ENCODE measurements around the gene TSPAN14.

Gene TSPAN14

DNA sequence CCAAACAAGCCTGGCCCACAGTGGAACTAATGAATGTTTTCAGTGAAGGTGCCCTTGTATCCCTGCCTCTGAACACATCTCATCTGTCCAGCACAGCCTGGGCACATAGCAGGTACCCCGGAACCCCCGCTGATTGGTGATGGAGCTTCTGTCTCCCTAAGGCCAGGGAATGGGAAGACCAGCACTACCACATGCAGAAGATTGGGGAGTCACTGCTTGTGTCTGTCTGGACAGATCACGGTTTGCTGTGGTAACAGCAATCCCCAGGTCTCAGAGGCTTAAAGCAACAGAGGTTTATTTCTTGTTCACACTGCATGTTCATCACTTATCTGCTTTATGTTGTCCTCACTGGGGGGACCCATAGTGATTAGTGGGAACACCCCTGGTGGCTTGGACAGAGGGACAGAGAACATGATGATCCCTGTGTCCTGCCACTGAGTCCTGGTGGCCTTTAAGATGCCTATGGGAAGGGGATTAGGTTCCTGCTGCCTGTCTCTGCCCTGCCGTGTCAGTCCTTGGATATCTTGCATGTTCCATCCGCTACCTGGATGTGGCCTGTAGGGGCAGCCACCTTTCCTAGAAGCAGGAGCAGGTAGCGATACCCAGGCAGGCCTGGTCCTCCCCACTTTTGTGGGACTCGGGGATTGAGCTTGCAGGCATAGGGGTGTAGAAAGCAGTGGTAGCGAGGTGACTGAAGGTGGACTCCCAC, 3.6 kb downstream of the TSPAN14 start:
- no peak for DNase-seq

- no peak for DNase-seq
These were observed 4.1 kb downstream of the TSPAN14 start for GRCh38 chr10:80458263-80458625.

DNA sequence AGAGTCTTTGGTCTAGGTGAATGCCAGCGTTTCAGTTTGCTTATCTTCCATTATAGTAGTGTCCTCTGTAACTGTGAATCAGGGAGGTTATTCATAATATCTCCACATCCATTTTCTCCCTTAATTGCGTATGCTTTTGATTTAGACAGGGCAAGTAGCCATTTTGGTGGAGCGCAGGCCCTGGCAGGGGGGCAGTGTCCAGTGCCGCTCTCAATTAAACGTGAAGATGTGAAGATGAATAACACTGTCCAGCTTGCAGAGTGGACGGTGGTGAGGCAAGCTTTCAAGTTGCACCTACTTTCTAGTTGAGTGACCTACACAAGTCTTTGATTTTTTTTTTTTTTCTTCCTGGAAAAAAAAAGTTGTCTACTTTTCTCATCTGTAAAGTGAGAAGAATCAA, 4.5 kb downstream of the TSPAN14 start:
- no peak for DNase-seq

DNA sequence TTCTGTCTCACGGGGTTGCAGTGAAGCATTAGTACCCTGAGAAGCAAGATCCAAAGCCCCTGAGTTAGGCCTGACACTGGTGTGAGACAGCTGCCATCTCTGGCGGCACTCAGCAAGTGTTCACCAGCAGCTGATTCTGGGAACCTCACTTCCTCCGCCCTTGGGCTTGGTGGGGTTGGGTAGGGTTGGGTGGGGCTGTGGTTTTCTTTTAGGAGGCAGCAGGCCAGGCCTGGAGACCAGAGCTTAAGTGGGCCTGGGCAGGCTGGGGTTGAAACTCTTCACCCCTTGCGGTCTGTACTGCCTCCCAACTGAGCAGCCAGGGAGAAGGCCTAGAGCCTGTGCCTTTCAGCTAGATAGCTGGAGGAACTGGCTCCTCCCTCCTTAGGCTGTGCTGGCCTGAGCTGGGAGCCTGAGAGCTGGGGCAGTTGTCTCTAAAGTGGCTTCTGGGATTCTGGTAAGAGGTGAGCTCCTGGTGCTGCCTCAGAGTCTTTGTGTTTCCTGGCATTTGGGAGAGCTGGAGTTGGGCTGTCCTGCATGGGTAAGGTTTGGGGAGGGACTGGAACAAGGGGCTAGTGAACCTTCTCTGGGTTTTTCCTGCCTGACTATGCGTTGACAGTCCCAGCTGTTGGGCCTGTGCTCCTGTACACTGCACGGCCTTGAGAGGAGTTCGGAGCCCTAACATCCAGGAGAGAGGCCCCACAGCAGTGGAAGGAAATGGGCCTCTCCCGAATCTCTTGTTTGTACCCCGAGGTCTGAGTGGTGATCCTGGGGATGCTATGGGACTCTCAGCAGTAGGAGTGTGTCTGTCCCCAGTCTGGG, 5.1 kb downstream of the TSPAN14 start:
- peak; percentile 21 for DNase-seq

DNA sequence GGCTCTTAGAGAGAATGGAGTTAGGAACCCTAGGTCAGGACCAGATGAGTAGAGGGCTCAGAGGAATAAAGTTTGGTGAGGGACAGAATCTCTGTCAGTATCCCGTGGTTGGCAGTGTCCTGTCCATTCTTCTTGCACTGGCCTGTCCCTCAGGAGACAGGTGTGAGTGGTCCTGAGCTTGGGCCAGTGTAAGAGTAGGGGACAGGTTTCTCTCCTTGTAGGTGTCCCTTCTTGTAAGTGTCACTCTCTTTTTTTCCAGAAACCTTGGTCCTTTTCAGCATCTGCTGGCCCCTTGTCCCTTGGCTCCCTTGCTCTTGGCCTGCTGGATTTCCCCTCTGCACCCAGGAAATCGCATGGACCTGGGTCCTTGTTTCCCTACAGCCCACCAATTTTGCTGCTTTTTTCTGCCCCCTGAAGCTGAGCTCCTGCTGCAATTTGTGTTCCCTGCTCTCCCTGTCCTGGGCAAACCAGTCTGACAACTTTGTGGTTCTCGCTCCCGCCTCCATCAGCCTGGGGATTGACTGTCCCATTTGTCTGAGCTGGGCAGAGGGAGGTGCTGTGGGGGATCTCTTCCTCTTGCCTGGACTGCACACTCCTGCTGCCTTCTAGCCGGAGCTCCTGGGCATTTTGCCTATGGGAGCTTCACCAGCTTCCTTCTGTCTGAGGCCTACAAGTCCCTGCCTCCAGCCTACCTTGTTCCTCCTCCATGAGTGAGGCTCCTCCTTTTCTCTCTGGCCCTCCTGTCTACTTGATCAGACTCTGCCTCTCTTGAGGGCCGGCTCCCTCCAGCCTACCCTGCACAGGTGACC, 6.5 kb downstream of the TSPAN14 start:
- no peak for DNase-seq

DNA sequence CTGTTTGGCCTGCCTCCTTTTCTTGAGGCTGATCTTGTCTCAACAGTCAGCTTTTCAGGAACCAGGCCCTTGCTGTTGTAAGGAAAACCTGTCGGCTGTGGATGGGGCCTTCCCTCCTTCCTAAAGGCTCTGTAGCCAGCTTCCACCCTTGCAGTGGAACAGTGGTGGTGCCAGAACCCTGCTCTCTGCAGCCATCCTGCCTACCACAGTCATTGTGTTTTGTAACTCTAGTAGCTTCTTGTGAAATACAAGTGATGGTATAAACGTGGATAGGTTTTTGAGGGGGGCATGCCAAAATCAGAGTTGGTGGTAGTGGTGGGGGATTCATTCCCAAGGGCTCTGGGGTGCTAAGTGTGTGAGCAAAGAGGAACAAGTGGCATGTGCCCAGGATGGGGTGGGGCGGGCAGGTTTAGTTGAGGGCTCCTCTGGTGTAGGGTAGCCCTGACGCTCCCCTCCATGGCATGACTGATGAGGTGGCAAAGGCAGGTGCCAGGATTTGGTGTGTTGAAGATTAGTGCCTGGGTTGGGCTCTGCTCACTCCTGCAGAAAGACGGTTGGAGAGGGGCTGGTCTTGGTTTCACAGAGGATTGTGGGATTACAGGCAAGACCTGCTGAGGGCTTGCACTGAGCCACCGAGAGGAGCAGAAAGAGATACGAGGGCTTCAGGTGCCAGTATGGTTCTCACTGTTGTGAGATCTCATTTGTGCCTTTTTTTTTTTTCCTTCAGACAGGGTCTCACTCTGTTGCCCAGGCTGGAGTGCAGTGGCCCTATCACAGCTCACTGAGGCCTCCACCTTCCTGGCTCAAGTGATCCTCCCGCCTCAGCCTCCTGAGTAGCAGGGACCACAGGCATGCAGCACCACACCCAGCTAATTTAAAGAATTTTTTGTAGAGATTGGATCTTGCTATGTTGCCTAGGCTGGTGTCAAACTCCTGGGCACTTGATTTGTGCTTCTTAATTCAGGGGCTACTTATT, 7.4 kb downstream of the TSPAN14 start:
- no peak for DNase-seq

GRCh38 chr10:80462299-80462980, 8.3 kb downstream of the TSPAN14 start:
- DNase-seq, result no peak

DNA sequence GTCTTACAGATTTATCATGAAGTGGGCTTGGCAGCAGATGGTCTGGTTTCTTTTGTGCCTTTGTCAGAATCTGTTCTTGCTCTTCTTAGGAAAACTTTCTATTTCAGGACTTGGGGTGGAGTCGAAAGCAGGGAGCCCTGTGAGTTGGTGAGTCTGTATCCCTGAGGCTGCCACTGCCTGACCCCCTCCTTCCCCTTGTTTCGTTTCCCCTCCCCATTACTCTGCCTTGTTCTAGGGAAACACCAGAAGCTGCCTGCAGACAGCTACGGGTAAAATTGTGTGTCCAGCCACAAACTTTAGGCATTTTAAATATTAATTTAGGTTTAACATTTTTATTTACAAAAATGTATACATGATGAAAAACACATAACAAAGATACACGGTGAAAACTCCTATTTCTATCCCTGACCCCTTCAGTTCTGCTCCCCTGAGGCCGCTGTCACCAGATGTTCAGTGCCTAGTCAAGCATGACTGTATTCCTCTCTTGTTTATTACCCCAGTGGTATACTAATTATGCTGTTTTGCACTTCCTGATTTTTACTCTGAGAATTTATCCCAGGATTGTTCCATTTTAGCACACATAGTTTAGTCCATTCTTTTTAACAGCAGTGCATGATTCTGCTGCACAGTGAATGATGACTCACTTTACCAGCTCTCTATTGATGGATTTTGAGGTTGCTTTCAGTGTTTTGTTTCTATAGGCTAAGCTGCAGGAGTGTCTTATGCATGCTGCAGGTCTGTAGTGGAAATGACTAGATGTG, 9.1 kb downstream of the TSPAN14 start:
- DNase-seq, result no peak

GRCh38 chr10:80463868-80464267, 9.8 kb downstream of the TSPAN14 start:
- DNase-seq, result no peak

GRCh38 chr10:80464557-80465450, 10.7 kb downstream of the TSPAN14 start:
- DNase-seq, result no peak

DNA sequence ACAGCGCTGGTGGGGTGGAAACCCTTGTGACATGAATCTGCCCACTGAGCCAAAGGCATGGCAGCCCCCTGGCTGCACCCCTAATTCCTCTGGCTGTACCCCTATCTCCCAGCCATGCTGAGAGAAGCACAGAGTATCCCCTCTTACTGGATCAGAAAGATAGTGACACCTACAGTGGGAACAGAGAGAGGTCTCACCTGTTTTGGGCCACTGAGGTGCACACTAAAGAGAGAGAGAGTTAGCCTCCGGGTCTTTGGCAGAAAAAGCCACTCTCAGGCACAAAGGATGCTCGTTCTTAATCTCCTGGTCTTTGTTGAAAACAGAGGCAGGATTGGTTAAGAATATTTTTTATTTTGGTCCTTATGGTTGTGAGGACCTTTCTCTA, 11.3 kb downstream of the TSPAN14 start:
- DNase-seq, result no peak

DNA sequence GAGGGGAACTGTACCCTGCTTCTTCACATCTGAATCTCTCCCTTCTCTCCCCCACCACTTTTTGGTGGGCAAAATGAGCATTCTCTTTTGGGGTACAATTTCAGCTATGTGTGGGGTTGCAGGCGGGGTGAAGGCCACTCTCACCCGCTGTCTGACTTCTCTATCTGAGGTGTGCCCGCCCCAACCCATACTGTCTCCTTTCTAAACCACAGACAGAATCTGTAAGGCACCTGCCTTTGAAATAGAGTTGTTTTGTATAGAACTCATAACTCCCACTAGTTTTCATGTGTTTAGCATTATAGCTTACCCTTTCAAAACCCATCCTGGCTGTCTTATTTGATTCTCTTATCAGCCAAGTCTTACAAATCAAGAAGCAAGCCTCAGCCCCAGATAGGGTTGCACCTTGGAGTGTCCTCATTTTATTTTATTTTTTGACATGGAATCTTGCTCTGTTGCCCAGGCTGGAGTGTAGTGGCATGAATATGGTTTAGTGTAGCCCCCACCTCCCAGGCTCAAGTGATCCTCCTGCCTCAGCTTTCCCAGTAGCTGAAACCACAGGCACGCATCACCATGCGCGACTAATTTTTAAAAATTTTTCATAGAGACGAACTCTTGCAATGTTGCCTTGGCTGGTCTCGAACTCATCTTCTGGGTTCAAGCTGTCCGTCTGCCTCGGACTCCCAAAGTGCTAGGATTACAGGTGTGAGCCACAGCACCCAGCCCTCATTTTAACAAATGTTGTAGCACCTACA, 11.9 kb downstream of the TSPAN14 start:
- DNase-seq, result peak; percentile 33

DNA sequence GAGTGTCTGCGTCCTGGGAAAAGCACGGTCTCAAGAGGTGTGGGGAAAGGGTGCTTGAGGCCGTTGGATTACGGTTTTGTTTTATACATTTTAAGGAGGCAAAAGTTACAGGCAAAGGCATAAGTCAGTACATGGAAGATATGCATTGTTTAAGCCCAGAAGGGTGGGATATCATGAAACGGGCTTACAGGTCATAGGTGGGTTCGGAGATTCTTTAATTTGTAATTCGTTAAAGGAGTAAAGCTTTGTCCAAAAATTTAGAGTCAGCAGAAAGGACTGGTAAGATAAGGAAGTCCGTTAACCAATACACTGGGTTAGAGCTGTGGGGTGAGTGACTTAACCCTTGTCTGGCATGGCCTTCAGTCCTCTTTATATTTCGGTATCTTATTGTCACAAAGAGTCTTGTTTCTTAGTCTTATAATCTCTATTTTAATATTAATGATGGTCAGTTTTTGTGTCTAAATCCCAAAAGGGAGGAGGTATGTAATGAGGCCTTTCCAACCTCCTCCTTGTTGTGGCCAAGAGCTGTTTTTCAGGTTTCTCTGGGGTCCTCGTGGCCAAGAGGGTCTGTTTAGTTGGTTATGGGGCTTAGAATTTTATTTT, 12.7 kb downstream of the TSPAN14 start:
- no peak for DNase-seq

DNA sequence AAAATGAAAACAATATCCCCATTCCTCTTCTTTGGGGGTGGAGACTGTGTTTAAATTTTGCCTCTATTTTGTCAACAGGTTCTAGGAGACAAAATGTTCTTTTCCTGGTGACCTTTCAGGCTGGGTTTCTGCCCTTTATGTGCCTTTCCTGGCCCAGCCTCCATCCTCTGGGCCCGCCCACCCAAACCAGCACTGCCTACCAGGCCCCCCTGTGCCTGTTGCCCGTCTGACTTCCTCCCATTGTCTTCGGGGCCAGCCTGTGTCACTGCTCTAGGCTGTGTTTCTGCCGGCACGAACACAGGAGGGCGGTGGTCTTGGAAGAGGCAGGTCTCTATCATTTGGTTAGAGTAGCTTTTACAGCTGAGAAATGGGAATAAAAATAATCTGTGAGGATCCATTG, 13.9 kb downstream of the TSPAN14 start:
- peak; percentile 41 for DNase-seq

- DNase-seq, result no peak
These were observed 14.8 kb downstream of the TSPAN14 start for GRCh38 chr10:80468806-80469421.

GRCh38 chr10:80470266-80470665, 16.2 kb downstream of the TSPAN14 start:
- no peak for DNase-seq

- DNase-seq, result no peak
These were observed 16.9 kb downstream of the TSPAN14 start for GRCh38 chr10:80471001-80471400.

GRCh38 chr10:80471715-80472233, 17.7 kb downstream of the TSPAN14 start:
- no peak for DNase-seq

Measured in effector CD8-positive, alpha-beta T cell (primary cell).